ENCODE data around the gene UFC1. TPM values are rescaled to one million over a fixed set of nuclear protein-coding genes. Genes with fewer than 3 reads are reported as not detected.

Gene UFC1
- total RNA-seq, 4 donors from 2014 or later, result 73.6 to 96.7 (median 78.4) TPM

- no peak for ATAC-seq (ENCODE audit: low FRiP score)
- no peak for DNase-seq (ENCODE audit: low spot score)
- TF ChIP-seq CTCF (IDR thresholded peaks at IDR 0.05), result no peak
These were observed 11.3 kb downstream of the UFC1 start for GRCh38 chr1:161164901-161165610.

DNA sequence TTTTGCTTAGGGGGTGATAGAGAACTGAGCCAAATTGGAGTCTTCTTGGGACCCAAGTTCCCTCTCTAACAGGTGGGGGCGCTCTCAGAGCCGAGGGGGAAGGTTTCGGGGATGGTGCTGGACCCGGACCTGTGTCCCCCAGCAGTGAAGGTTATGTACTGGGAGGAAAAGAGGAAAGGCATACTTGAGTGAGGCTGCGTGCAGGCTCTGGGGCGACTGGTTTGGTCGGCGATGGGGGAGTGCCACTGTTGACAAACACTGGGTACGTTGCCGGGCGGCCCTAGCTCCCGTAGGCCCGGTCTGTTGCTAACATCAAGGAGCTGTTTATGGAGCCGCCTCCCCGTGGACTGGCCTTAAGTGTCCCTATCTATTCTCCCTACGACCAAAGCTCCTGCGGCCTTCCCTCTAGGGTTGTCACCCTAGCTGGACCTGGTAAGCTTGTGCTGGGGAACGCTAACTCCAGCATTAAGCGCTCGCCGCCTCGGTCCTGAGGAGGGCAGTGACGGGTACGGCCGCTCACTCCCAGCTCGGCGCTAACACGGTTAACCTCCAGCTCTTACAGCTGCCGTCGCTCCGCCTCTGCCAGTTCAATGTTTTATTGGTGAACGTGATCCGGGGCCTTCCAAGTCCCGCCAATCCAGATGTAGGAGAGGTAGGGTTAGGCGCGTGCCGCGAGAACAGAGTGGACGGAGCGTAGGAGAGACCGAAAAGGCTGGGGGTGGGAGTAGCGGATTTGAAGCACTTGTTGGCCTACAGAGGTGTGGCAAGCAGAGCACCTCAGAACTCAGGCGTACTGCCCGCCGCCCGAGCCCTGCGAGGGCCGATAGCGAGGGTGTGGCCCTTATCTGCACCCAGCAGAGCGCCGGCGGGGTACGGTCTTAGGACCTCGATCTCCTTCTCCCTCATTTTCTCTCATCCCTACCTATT is 12.2 kb downstream of the UFC1 start, which contains the start of gene PPOX:
Gene PPOX (plus strand): TSS at position 685 of the 927 bp plus-strand sequence. CDS start 422 bp downstream, outside the sequence.
- peak; percentile 86 for DNase-seq (ENCODE audit: low spot score)
- TF ChIP-seq CTCF (IDR thresholded peaks at IDR 0.05), result no peak
- peak; percentile 99 for ATAC-seq (ENCODE audit: low FRiP score)

- no peak for ATAC-seq (ENCODE audit: low FRiP score)
- DNase-seq (ENCODE audit: low spot score), result no peak
- TF ChIP-seq CTCF (IDR thresholded peaks at IDR 0.05), result no peak
These were observed 13.1 kb downstream of the UFC1 start for GRCh38 chr1:161166669-161167548.

- DNase-seq (ENCODE audit: low spot score) (no peak), ATAC-seq (ENCODE audit: low FRiP score) (no peak)
- TF ChIP-seq CTCF (IDR thresholded peaks at IDR 0.05), result no peak
These were observed 15.1 kb downstream of the UFC1 start for GRCh38 chr1:161168906-161169305.

DNA sequence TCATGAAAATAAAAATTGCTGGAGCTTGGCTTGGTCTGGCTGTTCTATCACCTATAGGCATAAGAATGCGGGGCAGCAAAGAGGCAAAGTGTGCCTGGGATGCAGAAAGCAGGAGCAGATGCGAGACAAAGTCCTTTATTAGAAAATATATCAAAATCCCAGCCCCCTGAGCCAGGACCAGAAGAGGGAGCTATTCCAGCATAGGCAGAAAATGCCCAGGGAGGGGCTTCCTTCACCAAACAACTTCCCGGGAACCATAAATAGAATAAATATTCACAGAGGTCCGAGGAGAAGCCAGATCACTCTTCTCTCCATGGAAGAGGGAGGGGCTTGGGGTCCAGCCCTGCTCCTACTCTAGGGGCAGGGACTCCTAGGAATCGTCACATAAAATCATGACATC is 17.4 kb downstream of the UFC1 start:
- DNase-seq (ENCODE audit: low spot score) (no peak), ATAC-seq (ENCODE audit: low FRiP score) (no peak)
- no peak for TF ChIP-seq CTCF (IDR thresholded peaks at IDR 0.05)

DNA sequence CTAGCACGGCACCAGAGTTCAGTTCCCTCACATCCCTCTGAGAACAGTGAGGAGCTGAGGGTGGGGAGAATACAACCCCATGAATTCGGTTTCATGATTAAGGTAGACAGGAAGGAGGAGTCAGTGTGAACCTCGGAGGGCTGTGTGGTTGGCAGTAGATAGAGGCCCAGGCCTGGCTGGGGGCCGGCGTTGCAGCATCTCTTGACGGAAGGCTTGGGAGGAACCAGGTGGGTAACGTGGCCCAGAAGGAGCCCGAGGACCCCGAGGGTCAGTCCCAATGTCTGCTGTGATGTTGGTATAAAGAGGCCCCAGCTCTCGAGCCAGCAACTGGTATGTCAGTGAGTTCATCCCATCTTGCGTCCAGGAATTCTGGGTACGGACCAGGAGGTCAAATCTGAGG is 17.9 kb downstream of the UFC1 start:
- no peak for TF ChIP-seq CTCF (IDR thresholded peaks at IDR 0.05)
- ATAC-seq (ENCODE audit: low FRiP score) (no peak), DNase-seq (ENCODE audit: low spot score) (no peak)

Data from omental fat pad (tissue), 4 donors.